CD4-positive, alpha-beta T cell treated with Interferon alpha-2 for 1 hour (primary cell): ENCODE results near the gene PMEPA1.
A peak's percentile ranks its signal among the peaks of the same experiment; 100 is the strongest.

ENCODE experiments used
- DNase-seq, 2 donors: peaks; one replicate each; pipeline ENCODE4 v3.0.0-alpha.2; 2020 to 2022

Gene PMEPA1

GRCh38 chr20:57672953-57673575 lies 36.8 kb downstream of the PMEPA1 start:
- DNase-seq: no peak

- DNase-seq: peak in 1 of 2 donors; percentile 34
These were observed 37.7 kb downstream of the PMEPA1 start for GRCh38 chr20:57672164-57672563.

- DNase-seq: no peak
These were observed 38.2 kb downstream of the PMEPA1 start for GRCh38 chr20:57671662-57672061.

- DNase-seq: no peak
These were observed 38.8 kb downstream of the PMEPA1 start for GRCh38 chr20:57671072-57671391.

GRCh38 chr20:57670288-57671071 lies 39.3 kb downstream of the PMEPA1 start:
- no peak for DNase-seq

GRCh38 chr20:57669632-57670031 lies 40.2 kb downstream of the PMEPA1 start:
- no peak for DNase-seq

GRCh38 chr20:57667924-57668782 lies 41.7 kb downstream of the PMEPA1 start:
- no peak for DNase-seq

- DNase-seq: no peak
These were observed 42.4 kb downstream of the PMEPA1 start for GRCh38 chr20:57667388-57667787.

- no peak for DNase-seq
These were observed 43.0 kb downstream of the PMEPA1 start for GRCh38 chr20:57666834-57667157.

GRCh38 chr20:57666106-57666833 lies 43.5 kb downstream of the PMEPA1 start:
- DNase-seq: no peak

GRCh38 chr20:57665589-57665971 lies 44.2 kb downstream of the PMEPA1 start:
- DNase-seq: no peak

GRCh38 chr20:57664924-57665588 lies 44.8 kb downstream of the PMEPA1 start:
- no peak for DNase-seq

- DNase-seq: no peak
These were observed 45.3 kb downstream of the PMEPA1 start for GRCh38 chr20:57664476-57664875.

GRCh38 chr20:57663681-57664451 lies 45.9 kb downstream of the PMEPA1 start:
- DNase-seq: no peak

- no peak for DNase-seq
These were observed 46.6 kb downstream of the PMEPA1 start for GRCh38 chr20:57663241-57663640.

- peak in 1 of 2 donors; percentile 0 for DNase-seq
These were observed 47.2 kb downstream of the PMEPA1 start for GRCh38 chr20:57662456-57663240.

GRCh38 chr20:57661746-57662455 lies 47.9 kb downstream of the PMEPA1 start:
- DNase-seq: peak in 1 of 2 donors; percentile 0

- no peak for DNase-seq
These were observed 48.7 kb downstream of the PMEPA1 start for GRCh38 chr20:57660922-57661745.

- DNase-seq: no peak
These were observed 49.5 kb downstream of the PMEPA1 start for GRCh38 chr20:57660181-57660921.
